GM21529 (cell line): ENCODE results near the gene PAX3.

Source experiments
- ATAC-seq: cut with Tn5 transposase; IDR thresholded peaks from one replicate; pipeline ENCODE4 v1.9.1; 2021; ENCODE audit not compliant: unreplicated experiment

Gene PAX3

DNA sequence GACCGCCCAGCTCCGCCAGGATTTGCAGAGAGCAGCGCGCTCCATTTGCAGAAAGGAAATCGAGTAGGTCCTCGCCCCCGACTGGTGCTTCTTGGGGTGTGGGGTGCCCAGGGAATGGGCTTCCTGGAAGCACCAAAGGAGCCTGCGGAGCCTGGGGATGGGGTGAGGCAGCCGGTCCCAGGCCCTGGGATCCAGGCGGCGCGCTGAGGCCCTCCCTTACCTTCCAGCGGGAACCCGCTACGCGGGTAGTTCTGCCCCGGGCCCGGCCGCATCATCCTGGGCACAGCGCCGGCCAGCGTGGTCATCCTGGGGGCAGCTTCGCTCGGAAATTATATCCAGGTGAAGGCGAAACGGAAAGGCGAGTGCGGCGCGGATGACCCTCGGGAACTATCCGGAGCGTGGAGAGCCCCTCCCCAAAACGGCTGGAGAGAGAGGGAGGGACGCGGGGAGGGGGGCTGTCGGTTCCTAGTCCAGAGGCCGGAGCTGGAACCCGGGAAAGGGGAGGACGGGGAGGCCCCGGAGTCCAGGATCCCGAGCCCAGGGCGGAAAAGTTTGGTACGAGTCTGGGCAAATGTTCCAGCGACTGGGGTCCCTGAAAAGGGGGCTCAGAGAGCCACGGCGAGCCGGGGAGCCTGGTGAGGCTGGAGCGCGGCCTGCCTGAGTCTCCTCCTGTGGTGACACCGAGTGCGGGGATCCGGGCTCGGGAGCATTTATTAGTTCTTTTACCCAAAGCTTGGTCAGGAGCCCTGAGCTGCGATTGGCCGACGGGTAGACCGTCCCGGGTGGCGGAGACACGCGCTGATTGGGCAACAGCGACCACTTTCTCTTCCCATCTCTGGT lies at the start of gene PAX3:
Gene PAX3, minus strand, starts transcription at position 688 of the 840 bp plus-strand sequence. Its CDS starts 383 bp downstream, at position 305.
- no peak for ATAC-seq

DNA sequence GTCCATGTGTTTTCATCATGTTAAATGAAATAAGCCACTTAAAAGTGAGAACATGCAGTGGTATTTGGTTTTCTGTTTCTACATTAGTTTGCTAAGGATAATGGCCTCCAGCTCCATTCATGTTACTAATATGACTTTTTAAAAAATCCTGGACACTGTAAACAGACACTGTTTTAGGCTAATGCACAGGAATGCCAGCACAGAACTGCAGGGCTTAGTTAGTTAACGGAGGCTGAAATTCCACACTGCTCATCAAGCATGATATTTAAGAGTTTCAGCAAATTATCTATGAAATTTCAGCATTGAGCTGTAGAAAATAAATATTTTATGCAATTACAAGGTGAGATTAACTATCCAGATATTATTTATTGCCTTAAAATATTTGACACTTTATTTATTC lies 42.5 kb upstream of the PAX3 start:
- no peak for ATAC-seq

DNA sequence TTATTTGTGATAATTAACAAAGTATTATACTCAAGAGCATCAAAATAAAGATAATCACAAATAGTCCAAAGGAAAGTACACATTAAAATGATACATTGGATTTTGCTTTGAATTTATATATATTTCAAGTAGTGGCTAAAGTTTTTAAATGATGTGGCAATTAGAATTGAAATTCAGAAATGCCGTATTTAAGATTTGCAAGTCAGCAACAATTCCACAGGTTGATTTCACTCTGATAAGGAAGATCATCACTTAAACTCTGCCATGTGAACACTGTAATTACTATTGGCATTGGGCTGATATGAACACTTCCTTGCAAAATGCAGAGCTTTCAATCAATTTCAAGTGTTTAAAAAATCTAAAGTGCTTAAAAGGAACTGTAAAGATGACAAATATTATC lies 39.6 kb upstream of the PAX3 start:
- no peak for ATAC-seq

DNA sequence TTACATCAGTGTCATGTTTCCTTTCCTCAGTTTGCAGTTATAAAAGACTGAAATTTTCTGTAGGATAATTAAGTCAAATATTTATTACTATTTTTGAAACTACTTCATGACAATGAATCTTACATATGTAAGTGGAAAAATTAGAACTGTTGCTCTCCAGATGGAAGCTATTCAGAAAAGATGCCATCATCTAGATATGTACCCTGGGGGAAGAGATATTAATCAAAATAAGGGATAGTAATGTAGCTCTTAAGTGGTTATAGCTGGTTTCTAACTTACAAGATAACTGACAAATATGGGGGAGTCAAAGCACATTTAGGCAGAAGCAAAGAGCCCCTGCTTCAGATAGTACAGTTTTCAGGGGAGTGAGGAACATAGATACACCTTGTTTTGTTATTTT lies 38.1 kb upstream of the PAX3 start:
- no peak for ATAC-seq

DNA sequence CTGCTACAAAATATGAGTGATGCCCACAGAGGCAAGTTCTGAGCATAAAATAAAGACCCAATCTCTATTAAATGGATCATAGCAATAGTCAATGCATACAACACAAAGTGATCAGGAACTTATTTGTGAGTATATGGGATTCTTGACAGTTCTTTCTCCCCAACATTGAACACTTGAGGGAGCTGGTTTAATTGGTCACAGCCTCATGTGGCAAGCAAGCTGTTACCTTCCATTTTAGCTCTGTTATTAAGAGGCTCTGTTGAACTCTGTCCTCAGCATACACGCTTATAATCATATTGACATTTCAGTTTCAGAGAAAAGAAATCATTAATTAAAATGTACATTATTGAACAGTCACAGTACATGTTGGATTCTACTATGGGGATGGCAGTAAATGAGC lies 37.6 kb upstream of the PAX3 start:
- ATAC-seq = no peak

DNA sequence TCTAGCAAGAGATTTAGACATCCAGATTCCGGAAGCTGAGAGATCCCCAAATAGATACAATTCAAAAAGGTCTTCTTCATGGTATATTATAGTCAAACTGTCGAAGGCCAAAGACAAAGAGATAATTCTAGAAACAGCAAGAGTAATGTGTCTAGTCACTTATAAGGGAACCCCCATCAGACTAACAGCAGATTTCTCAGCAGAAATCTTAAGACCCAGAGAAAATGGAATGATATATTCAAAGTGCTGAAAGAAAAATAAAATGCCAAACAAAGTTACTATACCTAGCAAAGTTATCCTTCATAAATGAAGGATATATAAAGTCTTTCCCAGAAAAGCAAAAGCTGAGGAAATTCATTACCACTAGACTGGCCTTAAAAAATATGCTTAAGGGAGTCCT lies 36.1 kb upstream of the PAX3 start:
- no peak for ATAC-seq

DNA sequence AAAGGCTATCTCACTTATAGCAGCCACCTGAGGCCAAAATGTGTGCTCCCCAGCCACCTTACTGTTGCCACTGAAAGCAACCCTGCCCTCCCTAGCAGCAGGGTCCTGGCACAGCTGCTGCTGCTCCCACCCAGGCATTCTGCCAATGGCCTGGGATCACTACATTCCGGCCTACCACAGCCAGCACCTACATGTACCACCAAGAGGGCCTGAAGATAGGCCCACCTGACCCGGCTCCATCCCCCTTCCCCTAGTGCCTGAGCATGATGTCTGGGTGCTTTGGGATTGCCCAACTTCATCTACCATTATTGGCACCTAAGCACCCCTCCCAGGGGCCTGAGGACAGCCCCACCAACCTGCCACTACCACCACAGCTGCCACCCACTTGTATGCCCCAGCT lies 34.6 kb upstream of the PAX3 start:
- no peak for ATAC-seq

DNA sequence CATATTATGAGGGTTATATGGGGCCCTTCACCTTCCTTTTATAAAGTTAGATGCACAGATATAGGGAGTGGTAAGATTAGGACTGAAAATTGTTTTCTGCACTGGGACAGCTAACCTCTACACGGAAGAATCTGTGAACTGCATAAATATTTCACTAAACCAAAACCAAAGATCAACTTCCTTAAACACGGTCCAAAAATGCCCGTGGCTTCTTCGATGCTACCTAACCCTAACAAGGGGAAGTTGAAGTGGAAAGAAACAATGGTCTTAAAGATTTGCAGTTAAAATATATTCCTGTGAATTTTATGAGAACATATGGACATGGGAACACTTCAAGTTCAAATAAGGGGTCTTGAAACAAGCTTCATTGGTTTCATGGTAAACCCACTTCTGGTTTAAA lies 33.3 kb upstream of the PAX3 start:
- no peak for ATAC-seq

DNA sequence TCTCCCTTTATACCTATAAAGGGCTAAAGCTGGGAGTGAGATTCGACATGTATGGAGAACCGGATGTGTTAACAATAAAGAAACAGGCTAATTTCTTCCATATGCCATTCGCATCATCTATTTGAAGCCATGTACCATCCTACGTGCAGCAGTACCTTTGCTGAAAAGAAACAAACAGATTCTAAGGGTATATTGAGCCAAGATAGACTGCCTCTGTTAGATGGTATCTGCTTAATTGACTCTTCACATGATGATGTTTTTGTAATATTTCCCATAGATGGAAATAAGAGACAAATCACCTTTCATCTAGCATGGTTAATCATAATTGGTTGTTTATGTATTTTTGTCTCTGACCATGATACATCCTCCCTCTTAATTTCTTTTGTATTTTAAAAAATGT lies 32.1 kb upstream of the PAX3 start:
- no peak for ATAC-seq

DNA sequence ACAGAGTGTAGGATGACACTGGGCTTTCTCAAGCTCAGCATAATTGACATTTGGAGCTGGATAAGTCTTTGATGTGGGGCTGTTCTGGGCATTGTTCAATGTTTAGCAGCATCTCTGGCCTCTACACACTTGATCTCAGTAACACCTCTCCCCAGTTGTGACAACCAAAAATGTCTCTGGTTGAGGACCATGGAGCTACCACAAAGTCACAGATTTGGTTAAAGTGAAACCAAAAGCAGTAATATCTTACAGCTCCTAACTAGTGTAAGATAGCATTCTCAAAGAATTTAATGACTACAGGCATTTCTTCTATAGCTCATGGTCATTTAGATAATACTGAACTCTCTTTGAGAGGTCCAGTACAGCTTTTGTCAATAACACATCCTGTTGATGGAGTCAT lies 23.4 kb upstream of the PAX3 start:
- ATAC-seq = no peak

DNA sequence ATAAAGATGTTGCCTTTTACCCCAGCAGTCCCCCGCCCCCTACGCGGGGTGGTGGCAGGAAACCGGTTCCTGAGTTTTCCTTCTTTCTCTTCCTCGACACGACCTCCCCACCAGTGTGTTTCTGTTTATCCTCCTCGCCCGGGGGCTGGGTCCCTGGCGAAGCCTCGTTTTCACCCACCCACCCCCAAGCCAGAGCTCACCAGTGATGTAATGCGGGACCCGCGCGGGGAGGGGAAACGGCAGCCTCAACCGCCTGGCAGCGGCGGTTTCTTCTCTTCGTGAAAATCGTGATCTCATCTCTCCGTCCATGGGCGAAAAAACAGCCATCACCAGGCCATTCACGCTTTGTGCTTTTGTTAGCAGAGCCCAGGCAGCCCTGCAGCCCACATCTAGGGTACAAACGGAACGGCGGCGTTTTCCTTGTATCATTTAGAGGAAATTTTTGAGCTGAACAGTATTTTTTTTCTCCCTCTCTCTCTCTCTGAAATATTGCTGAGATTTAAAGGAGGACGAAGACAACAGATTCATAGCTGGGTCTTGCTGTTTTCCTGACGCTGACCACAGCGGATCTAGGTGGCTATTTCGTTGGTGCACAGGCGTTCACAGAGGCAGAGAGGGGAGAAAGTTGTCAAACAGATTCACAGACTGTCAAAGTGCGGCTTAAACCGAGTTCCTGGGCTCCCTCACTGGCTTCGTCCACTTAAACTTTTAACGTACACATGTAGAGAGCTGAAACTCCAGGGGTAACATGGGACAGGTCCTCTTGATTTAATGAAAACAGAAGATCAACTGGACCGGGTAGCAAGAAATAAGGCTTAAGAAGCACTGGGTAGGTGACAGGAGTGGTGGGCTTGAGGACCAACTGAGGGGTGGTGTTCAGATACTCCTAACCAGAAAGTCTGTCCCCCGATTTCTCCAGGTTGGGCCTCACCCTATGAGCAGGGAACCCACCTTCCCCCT lies 21.9 kb upstream of the PAX3 start:
- ATAC-seq = no peak

DNA sequence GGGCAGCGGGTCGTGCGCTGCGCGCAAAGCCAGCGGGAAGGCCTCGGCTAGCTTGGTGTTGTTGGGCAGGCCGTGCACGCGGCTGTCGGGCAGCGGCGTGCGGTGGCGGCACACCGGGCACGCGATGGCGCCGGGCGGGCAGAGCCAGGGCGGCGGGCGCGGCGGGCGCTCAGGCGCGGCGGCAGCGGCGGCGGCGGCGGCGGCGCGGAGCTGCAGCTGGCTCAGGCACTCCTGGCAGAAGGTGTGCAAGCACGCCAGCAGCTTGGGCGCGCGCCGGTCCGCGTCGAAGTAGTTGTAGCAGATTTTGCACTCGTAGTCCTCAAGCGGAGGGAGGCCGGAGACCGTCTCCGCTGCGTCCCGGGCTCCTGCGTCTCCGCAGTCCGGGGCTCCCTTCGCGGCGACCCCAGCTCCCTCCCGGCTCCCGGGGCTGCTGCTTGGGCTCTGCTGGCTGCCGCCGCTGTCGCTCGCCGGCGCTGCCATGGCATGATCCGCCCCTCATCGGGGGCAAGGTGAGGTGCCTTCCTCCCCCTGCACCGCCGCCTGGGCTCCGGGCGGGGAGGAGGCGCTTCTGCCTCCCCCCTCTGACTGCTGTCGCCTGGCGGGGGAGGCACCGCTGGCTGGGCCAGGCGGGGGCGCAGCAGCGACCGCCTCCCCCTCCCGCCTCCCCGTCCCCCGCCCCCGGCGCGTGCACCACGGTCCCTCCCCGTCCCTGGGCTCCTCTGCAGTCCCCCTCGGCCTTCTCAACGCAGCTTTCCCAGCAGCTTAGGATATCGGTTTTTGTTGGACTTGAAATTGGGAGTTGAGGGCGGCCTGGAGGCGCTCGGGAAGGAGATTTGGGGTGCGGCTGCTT lies 21.0 kb upstream of the PAX3 start:
- peak; percentile 43 for ATAC-seq

DNA sequence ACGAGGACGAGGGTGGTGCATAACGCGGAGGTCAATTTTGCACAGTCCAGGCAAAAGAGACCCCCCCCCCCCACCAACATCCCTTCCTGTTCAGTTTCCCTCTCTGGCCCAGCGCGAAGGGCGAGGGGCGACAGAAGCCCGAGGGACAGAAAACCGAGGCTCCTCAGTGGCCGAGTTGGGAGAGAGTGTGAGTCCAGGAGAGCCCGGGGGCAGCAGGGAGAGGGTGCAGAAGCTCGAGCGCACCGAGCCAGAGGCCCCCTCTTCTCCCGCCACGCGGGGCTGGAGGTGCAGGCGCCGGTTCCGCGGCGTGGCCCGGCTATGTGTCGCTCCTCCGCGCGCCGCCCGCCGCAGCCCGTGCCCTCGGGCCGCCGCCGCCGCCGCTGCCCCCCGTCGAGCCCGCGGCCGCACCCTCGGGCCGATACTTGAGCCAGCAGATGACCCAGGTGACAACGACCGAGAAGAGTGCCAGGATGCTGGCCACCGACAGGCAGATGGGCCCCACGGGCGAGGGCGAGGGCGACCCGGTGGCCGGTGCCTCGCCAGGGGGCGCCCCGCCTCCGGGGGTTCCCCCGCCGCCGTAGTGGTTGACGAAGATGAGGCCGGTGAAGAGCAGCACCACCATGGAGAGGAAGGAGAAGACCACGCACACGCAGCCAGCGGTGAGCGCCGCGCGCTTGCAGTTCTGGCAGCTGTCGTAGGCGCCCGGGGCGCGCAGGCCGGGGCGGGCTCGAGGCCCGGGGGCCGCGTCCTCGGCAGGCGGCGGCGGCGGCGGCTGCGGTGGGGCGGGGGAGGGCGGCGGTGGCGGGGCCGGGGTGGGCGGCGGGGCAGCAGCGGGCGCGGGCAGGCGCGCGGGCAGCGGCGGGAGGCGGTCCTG lies 20.2 kb upstream of the PAX3 start:
- ATAC-seq = peak; percentile 46

DNA sequence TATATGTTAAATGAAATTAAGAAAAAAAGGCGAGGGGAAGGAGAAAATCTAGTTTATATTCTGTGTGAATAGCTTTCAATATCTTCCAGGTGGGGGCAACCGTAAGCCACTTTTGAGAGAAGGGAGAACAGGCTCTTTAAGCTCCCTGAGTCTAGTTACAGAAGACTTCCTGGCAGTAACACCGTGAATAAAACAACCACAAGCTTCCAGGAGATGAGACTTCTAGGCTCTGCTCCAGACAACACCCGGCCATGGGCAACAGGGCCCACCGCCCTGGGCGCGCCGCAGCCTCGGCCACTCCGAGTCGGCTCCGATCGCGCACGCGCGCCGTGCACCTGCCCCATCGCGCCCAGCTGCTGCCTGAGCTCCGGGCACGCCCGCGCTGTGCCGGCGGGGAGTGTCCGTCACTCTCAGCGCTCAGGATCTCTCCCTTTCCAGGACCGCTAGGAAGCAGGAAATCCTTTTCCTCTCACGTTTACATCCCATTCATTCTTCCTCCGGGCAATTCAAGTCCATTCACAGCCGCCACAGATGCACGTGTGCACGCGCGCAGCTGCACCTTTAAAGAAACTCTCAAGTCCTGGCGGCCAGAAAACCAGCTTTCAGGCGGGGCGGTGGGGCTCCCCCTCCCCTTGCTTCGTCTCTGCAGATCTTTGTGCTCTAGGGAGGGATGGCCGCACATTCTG lies 19.4 kb upstream of the PAX3 start:
- peak; percentile 57 for ATAC-seq

DNA sequence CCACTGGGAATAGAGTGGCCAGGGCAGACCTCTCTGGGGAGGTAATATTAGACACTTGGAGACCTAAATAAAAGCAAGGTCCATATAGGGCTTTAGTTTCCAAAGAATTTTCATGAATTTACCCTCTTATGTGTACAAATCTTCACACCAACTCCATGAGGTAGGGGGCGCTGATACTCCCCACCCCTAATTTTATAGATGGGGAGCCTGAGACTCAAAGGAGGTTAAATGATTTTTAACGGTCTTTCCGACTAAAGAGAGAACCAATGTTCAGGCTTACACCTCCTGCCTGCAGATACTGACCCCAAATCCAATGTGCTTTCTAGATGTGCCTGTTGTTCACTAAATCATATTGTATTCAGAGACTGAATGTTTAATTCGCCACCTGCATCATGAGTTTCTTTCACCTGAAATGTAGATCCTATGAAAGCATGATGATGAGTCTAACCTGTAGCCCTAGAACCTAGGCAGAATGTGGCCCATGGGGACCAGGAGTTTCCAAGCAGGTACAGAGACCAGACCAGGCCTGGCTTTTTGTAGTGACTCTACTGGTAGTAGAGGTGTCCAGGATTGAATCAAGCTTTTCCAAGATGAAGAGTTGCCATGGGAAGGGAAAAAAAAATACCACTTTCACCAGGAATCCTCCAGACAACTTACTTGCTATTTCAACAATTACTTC lies 16.8 kb upstream of the PAX3 start:
- no peak for ATAC-seq

DNA sequence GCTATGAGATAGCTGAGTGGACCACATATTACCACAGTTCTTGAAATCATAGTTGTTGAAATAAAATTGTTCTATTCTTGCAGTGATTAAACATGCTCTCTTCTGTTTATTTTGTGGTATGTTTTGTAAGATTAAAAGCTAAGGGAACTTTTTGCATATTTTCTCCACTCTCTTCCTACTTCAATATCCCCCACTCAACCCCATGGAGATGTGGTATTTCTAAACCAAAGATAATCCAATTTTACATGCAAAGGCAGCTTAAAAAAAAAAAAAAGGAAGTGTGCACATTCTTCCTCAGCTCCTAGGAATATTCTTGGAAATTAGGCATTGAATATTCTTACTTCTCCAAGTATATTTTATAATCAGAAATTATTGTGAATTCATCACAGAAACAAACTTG lies 15.0 kb upstream of the PAX3 start:
- ATAC-seq = no peak

DNA sequence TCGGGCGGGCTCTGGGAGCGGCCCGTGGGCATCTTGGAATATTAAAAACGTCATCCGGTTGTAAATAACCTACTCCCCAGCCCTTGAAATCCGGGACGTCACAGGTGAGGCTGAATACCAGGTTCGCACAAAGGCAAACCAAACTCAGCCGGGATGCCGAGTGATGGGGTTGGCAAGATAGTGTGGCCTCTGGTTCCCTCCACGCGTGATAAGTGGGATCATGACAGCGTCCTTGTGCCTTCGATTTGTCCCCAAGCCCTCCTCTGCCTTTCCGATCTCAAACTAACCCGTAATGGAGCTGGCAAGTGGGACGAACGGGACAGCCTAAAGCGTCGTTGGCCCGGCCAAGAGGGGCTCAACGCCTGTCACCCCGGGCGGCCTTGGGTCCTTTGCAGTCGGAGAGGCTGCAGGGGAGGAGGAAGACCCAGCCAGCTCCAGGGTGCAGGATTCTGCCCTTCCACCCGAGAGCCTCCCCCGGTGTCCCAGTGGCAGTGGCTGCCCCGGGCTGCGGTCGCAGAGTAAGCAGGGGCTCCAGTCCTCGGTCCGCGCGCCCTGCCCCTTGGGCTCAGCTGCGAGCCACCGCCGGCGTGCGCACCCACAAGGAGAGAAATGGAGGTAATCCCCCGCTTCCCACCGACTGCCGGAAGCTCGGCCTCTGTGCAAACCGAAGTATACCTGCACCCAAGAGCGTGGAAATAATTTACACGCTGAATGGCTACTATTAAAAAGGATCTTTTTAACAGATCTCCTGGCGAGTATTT lies 13.4 kb upstream of the PAX3 start:
- ATAC-seq = no peak

DNA sequence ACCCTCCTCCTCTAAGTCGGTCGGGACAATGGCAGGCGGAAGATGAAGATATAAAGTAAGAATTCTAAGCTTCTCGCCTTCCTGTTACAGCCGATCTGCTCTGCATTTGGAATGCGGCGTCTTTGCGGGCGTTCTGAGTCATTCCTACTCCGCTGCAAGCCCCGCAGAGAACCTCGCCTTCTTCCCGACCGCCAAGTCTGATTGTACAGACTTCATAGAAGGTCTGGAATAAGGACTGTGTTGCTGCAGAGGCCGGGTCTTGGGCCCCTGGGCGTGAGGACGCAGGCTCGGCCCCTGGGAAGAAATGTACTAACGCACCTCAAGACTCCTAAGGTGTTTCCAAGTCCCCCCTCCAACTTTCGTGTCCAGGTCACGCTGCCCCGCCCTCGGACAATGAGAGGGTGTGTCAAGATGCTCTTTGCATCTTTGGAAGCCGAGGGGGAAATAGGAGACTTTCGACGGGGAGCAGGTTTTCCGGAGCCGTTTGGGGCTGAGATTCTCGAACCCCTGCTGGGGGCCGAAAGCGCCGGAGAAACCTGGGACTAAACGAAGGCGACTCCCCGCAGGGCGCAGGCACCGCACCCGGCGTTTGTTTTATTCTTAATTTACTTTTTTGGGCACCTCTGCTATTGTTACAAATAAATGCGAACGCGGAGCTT lies 12.7 kb upstream of the PAX3 start:
- ATAC-seq = no peak
